CMK (cell line): ENCODE measurements around the gene MAP3K1.

Experiments used
- DNase-seq: peaks from one replicate; pipeline ENCODE4 v3.0.0-alpha.2; 2010; ENCODE audit warnings: low read depth

The MAP3K1 gene

GRCh38 chr5:56909294-56910209, 94.2 kb downstream of the MAP3K1 start, which contains the start of gene SETD9:
Gene SETD9, plus strand, starts transcription at chr5:56909596. Its CDS starts 50 bp downstream, at chr5:56909646.
- DNase-seq = peak; percentile 75

- no peak for DNase-seq
Observed at GRCh38 chr5:56910210-56910965, 95.0 kb downstream of the MAP3K1 start.

- no peak for DNase-seq
Observed at GRCh38 chr5:56913766-56914165, 98.4 kb downstream of the MAP3K1 start.

GRCh38 chr5:56914678-56915077, 99.3 kb downstream of the MAP3K1 start:
- DNase-seq = no peak

GRCh38 chr5:56917534-56917933, 102.2 kb downstream of the MAP3K1 start:
- no peak for DNase-seq

DNA sequence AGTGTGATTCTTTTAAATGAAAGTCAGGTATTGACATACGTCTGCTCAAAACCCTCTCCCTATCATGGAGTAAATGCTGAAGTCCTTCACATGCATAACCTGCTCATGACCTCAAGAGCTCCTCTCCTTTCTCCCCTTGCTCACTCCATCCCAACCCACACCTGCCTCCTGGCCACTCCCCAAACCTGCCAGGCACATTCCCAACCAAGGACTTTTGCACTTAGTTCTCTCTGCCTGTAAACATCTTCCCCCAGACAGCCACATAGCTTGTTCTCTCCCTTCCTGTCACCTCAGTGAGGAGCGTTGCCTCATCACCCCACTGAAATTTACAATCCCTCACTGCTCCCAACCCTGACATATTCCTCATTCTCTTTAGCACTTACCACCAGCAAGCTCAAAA, 102.7 kb downstream of the MAP3K1 start:
- no peak for DNase-seq

DNA sequence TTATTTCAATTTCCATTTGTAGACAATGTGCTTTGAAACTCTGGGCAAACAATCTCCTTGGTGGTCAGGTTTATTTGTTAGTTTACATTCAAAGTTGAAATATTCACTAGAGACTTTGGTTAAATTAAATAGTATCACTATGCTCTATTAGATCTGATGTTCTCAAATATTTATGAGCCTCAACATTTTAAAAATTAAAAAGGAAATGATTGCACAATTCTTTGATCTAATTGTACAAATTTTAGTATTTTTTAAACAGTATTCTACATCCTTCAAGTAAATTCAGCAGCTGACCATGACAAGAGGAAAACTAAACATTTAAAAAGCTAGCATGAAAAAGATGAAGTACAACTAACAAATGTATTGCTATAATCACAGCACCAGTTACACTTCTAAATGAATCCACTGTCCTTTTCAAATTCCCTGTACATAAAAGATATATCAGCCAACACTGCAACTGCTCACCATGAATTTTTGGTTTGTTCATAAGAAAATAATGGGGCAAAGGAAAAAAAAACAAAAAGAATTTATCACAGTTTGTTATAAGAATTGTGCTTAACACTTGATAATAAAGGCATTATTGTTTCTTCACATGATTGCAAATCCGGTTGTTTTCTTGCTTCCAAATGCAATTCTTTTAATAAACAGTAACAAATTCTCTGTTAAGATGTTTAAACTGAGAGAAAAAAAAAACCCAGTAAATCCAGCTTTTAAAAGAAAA, 104.8 kb downstream of the MAP3K1 start:
- no peak for DNase-seq

DNA sequence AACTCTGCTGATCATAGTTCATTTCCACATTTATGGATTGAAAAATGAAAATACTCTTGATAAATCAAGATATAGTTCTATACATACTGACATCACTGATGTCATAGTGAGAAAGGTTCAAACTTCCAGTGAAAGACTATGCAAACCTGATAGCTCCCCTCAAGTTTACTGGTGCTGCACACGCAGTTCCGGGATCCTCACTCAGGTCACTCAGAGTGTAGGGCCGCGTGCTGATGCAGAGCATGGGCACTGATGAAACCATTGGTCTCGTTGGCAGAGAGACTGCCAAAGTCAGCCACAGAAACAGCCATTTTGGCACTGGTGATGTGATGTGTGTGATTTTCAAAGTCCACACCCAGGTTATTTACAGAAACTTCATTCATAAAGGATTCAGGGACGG, 107.6 kb downstream of the MAP3K1 start:
- DNase-seq = no peak

DNA sequence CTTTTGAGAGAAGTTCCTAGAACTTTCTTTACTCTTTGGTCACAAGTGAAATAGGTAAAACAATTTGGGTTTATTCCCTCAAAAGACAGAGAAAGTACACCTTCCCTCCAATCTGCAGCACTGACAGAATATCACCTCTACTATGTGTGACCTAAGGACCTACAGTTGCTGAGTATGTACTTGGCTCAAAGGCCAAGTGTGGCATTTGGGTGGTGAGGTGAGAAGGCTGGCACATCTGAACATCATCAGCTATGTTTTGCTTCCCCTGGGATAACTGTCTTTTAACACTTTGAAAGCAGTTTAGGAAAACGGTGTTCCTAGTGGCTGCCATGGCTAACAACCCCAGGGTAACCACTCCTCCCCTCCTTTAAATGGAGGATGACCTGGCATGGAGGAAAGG, 119.0 kb downstream of the MAP3K1 start:
- no peak for DNase-seq

DNA sequence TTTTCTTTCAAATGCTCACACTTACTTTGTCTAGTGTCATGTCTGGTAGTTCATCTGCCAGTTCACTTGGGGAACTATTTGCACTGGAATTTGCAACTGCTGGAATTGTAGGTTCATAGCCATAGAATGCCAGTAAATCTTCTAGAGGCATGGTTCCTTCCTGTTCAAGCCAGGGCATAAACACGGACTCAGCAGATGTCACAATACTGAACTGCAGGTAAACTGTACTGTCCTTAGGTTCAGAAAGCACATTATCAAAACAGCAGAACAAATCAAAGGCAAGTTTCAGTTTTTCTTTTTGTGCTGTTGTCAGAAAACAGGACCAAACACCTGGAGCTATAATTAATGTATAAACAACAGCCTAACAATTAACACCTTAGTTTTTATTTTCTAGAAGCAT, 123.5 kb downstream of the MAP3K1 start:
- no peak for DNase-seq

- no peak for DNase-seq
Observed at GRCh38 chr5:56941981-56942380, 126.6 kb downstream of the MAP3K1 start.
